Thoracic aorta (tissue), 2 donors: ENCODE data around the gene SLCO3A1. TPM values are rescaled to one million over a fixed set of nuclear protein-coding genes. Genes with fewer than 3 reads are reported as not detected.

Source experiments
- ATAC-seq: fragments of 150-250 bp; one replicate; pipeline ENCODE4 v1.8.0; 2017; ENCODE audit warnings: low read depth; ENCODE audit not compliant: insufficient number of reproducible peaks, low FRiP score
- DNase-seq: peaks from one replicate; pipeline ENCODE4 v3.0.0-alpha.2; 2020; ENCODE audit warnings: low spot score
- H3K27ac ChIP-seq, 2 donors: fragments of 200-600 bp; sonication (generic); 1 replicate in 1 of 2; 2 replicates in 1 of 2; pipeline ENCODE4 v1.5.1; 2016; ENCODE audit warnings: mild to moderate bottlenecking in 2 of 2, moderate library complexity in 2 of 2
- H3K27me3 ChIP-seq: fragments of 200-600 bp; sonication (generic); replicated peaks from 2 replicates; pipeline ENCODE4 v1.6.0; 2016; ENCODE audit warnings: mild to moderate bottlenecking; ENCODE audit not compliant: insufficient read depth
- H3K36me3 ChIP-seq: fragments of 200-600 bp; sonication (generic); one replicate; pipeline ENCODE4 v1.5.1; 2016
- H3K4me1 ChIP-seq, 2 donors: fragments of 200-600 bp; sonication (generic); 1 replicate in 1 of 2; 2 replicates in 1 of 2; pipeline versions ENCODE4 v1.5.1 to v1.6.0; 2016; ENCODE audit warnings: low read depth in 2 of 2, mild to moderate bottlenecking in 1 of 2; ENCODE audit not compliant: control insufficient read depth in 1 of 2
- H3K4me3 ChIP-seq: fragments of 200-600 bp; sonication (generic); 2 replicates; pipeline ENCODE4 v1.5.1; 2016; ENCODE audit warnings: mild to moderate bottlenecking
- H3K9me3 ChIP-seq: fragments of 200-600 bp; sonication (generic); 2 replicates; pipeline ENCODE4 v1.5.1; 2016
- total RNA-seq, 2 donors: library from RNA; depleted of rRNA; stranded (reverse); fragments of >200 nt; gene quantifications; one replicate each; pipeline versions ENCODE4 v1.1.0 to v1.2.3, GENCODE V29; 2016
- TF ChIP-seq, protein P1 (sequence below): fragments of 200-600 bp; sonication (generic); IDR thresholded peaks from one replicate; pipeline ENCODE4 v1.5.1; 2019; ENCODE audit warnings: antibody characterized with exemption

SLCO3A1 gene
- total RNA-seq, 2 donors from 2014 or later, result 16.5 to 39.1 TPM

DNA sequence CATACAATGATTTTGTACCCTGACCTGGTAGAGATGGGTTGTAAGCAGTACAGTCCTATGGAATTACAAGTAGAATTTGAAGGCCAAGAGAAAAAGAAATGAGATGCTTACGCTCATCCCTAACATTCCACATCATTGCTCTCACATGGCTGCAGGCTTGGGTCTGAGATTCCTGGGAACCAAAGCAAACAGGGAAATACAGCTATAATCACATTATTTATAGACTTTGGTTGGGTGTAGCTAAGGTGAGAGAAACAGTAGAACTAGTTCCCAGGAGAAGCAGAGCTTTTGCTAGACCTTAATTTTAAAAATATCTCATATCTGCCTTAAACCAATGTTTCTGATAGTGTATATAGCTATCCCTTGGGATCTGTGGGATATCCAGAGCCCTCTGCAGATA, 51.4 kb downstream of the SLCO3A1 start:
- H3K4me1 ChIP-seq, result no peaks in the 10 kb centered on the region
- ATAC-seq, result no peak
- DNase-seq, result no peak
- no peaks in the 10 kb centered on the region for H3K27me3 ChIP-seq
- TF ChIP-seq, protein P1, sequence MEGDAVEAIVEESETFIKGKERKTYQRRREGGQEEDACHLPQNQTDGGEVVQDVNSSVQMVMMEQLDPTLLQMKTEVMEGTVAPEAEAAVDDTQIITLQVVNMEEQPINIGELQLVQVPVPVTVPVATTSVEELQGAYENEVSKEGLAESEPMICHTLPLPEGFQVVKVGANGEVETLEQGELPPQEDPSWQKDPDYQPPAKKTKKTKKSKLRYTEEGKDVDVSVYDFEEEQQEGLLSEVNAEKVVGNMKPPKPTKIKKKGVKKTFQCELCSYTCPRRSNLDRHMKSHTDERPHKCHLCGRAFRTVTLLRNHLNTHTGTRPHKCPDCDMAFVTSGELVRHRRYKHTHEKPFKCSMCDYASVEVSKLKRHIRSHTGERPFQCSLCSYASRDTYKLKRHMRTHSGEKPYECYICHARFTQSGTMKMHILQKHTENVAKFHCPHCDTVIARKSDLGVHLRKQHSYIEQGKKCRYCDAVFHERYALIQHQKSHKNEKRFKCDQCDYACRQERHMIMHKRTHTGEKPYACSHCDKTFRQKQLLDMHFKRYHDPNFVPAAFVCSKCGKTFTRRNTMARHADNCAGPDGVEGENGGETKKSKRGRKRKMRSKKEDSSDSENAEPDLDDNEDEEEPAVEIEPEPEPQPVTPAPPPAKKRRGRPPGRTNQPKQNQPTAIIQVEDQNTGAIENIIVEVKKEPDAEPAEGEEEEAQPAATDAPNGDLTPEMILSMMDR, result no peak
- no peak overlapping the region for H3K27ac ChIP-seq
- H3K9me3 ChIP-seq, result peaks cover 8% of the 10 kb centered on the region
- H3K4me3 ChIP-seq, result no peak overlapping the region
- H3K36me3 ChIP-seq, result no peaks in the 10 kb centered on the region

GRCh38 chr15:91908391-91908790, 54.9 kb downstream of the SLCO3A1 start:
- no peaks in the 10 kb centered on the region for H3K27me3 ChIP-seq
- no peaks in the 10 kb centered on the region for H3K36me3 ChIP-seq
- H3K27ac ChIP-seq, result no peak overlapping the region
- DNase-seq (no peak), ATAC-seq (no peak)
- H3K4me3 ChIP-seq, result no peak overlapping the region
- TF ChIP-seq, protein P1, result no peak
- no peaks in the 10 kb centered on the region for H3K4me1 ChIP-seq
- H3K9me3 ChIP-seq, result no peaks in the 10 kb centered on the region

DNA sequence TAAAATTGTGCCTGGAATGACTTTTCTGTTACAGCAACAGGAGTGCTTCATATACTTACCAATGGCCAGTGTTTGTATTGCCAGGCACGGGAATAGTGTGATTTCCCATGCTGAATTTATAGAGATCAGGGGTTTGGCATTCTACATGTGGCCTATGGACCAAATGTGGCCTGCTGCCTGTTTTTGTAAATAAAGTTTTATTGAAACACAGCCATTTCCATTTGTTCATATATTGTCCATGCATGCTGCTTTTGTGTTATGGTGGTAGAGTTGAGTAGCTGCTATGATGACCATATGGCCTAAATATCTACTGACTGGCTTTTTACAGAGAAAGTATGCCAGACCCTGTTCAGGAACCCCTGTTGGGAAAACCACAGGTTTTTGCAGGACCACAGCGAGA, 55.6 kb downstream of the SLCO3A1 start:
- no peaks in the 10 kb centered on the region for H3K27me3 ChIP-seq
- ATAC-seq, result no peak

GRCh38 chr15:91909574-91909973, 56.1 kb downstream of the SLCO3A1 start:
- TF ChIP-seq, protein P1, result no peak
- Histone ChIP-seq H3K9me3 (no peaks in the 10 kb centered on the region), H3K4me3 (no peak overlapping the region)

More for the DNA sequence above, 55.6 kb downstream of the SLCO3A1 start:
- no peak for DNase-seq
- no peak overlapping the region for H3K4me3 ChIP-seq
- H3K36me3 ChIP-seq, result no peaks in the 10 kb centered on the region
- no peaks in the 10 kb centered on the region for H3K9me3 ChIP-seq
- TF ChIP-seq, protein P1, result no peak
- H3K4me1 ChIP-seq, result no peaks in the 10 kb centered on the region
- H3K27ac ChIP-seq, result no peak overlapping the region

DNA sequence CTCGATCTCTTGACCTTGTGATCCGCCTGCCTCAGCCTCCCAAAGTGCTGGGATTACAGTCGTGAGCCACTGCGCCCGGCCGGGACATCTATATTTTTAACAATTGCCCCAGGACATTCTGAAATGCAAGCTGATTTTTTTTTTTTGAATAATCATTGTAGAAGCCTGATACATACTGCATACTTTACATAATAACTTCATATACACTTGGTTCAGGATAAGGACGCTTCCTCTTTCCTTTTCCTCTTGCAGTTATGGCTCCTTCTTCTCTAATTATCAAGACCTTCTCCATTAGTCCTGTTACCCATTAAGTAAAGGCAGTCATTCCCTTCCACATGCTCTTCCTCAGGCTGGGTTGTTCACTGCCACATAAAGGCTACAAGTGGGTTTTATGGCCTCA, 58.3 kb downstream of the SLCO3A1 start:
- Histone ChIP-seq H3K27me3 (no peaks in the 10 kb centered on the region), H3K4me3 (no peak overlapping the region), H3K27ac (no peak overlapping the region), H3K4me1 (no peaks in the 10 kb centered on the region), H3K9me3 (no peaks in the 10 kb centered on the region), H3K36me3 (no peaks in the 10 kb centered on the region)
- TF ChIP-seq, protein P1, result no peak
- no peak for DNase-seq
- ATAC-seq, result no peak

More at GRCh38 chr15:91909574-91909973, 56.1 kb downstream of the SLCO3A1 start:
- Histone ChIP-seq H3K27me3 (no peaks in the 10 kb centered on the region), H3K4me1 (no peaks in the 10 kb centered on the region), H3K36me3 (no peaks in the 10 kb centered on the region), H3K27ac (no peak overlapping the region)
- no peak for ATAC-seq
- DNase-seq, result no peak
